Endothelial cell of umbilical vein (primary cell): ENCODE measurements around the gene SLC10A7.

ENCODE experiments used
- CTCF ChIP-seq, 2 donors: IDR thresholded peaks; 1 replicate in 1 of 2; 2 replicates in 1 of 2; pipeline ENCODE4 v1.5.1; 2011; ENCODE audit warnings: low read length in 2 of 2, mild to moderate bottlenecking in 2 of 2, moderate library complexity in 2 of 2, control low read depth in 1 of 2, inconsistent platforms in 1 of 2, low read depth in 1 of 2; ENCODE audit not compliant: insufficient read depth in 1 of 2; ENCODE audit errors: extremely low read depth in 1 of 2
- EZH2 ChIP-seq: IDR thresholded peaks from 2 replicates; pipeline ENCODE4 v1.6.1; 2012; ENCODE audit warnings: borderline replicate concordance, low read depth, mild to moderate bottlenecking, moderate library complexity, low read length, inconsistent platforms; ENCODE audit not compliant: severe bottlenecking
- MAX ChIP-seq: IDR thresholded peaks from 2 replicates; pipeline ENCODE4 v1.6.1; 2011; ENCODE audit not compliant: insufficient read depth, insufficient read length
- POLR2A ChIP-seq: IDR thresholded peaks from 2 replicates; pipeline ENCODE4 v1.6.1; 2012; ENCODE audit warnings: low read depth, mild to moderate bottlenecking, control low read depth, low read length
- POLR2AphosphoS5 ChIP-seq: IDR thresholded peaks from 2 replicates; pipeline ENCODE4 v1.6.1; 2012; ENCODE audit warnings: low read depth, mild to moderate bottlenecking, control low read depth, low read length, moderate library complexity; ENCODE audit not compliant: insufficient read depth

GRCh38 chr4:146417822-146418221 is 103.9 kb downstream of the SLC10A7 start:
- TF ChIP-seq POLR2A (no peak), EZH2 (no peak), CTCF (IDR thresholded peaks at IDR 0.05; ENCODE audit: extremely low read depth in 1 of 2, insufficient read depth in 1 of 2, low read depth in 1 of 2, low read length in 2 of 2) (no peak), POLR2AphosphoS5 (no peak), MAX (no peak)
